GM19372 (cell line): ENCODE results near the gene SELPLG.
"Not testable (repeated sequence)": the region's sequence is repeated elsewhere in the genome, so short reads cannot be mapped to it uniquely, and the experiment has no call there.

Experiments used
- ATAC-seq: cut with Tn5 transposase; IDR thresholded peaks from one replicate; pipeline ENCODE4 v1.9.1; 2021; ENCODE audit warnings: mild to moderate bottlenecking, low read depth, moderate library complexity; ENCODE audit not compliant: unreplicated experiment

Gene SELPLG

GRCh38 chr12:108592033-108592909, 41.4 kb downstream of the SELPLG start:
- no peak for ATAC-seq

DNA sequence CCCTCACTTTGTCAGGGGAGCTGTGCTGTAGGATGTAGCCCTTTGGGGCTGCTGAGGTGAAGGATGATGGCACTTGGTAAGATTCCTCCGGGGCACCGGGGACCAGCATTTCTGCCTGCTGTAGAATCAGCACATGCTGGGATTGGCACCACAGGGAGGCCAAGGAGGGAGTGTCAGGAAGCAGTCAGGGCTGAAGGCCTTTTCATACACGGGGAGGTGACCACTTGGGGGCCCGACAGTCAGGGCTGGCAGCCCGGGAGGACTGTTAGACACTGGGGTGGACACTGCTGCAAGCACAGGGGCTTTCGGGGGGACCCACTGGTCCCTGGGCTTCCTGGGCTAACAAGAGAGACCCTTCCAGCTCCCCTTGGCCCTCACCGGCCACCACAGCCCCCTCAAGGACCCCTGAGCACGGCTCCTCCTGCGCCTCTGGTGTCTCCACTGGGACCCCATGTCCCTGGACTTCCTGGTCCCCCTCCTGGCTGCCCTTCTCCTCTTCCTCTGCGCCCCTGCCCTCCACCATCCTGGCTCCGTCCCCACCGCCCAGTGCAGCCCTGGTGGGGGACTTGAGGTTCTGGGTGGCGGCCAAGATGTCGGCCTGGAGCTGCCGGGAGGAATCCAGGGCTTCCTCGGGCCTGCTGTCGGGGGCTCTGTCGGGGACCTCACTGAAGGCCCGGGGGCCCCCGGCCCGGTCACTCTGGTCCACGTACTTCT, 42.3 kb downstream of the SELPLG start:
- ATAC-seq, result no peak

DNA sequence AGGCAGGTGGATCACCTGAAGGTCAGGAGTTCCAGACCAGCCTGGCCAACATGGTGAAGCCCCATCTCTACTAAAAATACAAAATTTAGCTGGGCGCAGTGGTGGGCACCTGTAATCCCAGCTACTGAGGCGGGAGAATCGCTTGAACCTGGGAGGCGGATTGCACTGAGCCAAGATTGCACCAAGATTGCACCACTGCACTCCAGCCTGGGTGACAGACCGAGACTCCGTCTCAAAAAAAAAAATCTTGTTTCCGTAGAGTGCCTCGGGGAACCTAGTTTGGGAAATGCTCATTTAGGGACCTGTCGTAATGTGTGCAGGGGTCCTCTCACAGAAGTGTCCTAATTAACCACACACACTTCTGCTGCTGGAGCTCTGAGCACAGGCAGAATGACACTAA, 43.2 kb downstream of the SELPLG start:
- ATAC-seq, result not testable (repeated sequence)

- ATAC-seq, result no peak
Observed at GRCh38 chr12:108589840-108590229, 43.9 kb downstream of the SELPLG start.

DNA sequence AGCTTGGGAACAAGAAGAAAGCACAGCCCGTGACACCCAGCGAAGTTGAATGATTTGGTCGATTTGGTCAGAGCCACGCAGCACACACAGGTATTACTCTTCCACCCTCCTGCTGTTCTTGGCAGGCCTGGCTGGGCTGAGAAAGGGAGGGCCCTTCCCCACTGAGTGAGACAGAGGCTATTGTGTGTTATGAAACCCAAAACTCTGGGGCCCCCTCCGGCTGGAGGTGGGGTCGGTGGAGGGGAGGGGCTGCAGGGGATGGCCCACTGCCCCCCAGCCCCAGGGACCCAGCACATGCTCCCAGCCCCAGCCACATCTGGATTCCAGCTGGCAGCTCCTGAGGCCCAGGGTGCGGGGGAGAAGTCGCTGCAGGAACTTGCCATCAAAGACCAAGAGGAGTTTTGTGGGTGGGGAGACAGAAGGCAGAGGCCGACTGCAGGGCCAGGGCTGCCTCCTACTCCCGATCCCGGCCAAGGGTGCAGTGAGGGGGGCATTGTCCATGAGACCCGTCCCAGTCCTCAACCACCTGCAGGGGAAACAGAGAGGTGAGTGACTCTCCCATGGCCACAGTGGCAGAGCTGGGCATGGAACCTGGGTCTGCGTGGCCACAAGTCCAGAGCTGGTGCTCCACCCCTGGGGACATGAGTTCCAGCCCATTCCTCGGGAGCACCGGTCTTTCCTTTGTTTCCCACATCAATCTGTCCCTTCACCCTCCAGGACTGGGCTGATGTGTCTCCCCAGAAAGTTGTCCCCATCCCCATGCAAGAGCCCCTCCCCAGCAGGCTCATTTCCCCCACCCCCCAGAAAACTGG, 44.5 kb downstream of the SELPLG start:
- no peak for ATAC-seq

DNA sequence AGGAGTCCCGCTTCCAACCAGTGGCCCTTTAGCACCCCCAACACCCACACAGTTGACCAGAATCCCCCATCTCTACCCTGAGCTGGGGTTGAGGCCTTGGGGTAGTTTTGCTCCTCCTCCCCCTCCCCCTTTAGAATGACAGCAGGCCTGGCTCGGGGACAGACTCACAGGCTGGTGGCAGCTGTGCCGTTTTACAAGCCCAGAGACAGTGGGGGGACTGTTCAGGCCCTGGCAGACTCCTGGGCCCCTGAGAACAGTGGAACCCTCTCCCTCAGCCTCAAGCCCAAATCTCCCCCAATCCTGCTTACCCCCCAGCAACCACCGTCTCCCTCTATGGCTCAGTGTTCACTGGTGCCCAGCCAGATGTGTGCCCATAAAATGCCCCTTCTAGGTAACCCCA, 45.9 kb downstream of the SELPLG start:
- ATAC-seq, result no peak

DNA sequence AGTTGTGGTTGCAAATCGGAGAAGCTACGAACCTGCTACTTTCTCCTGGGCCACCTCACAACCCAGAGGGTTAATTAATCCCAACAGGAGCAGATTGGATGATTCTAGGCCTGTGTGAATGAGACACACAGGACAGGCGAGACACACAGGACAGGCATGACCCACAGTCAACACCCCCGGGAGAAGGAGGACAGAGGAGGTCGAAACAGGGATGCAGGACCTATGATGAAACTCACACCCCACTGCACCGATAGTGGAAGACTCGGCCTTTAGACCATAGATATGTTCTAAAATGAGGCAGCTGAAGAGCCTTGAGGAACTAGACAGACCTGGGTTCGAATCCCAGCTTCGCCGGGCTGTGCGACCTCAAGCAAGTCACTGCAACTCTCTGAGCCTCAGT, 47.4 kb downstream of the SELPLG start:
- ATAC-seq, result no peak

GRCh38 chr12:108585864-108586263, 47.8 kb downstream of the SELPLG start:
- no peak for ATAC-seq

- ATAC-seq, result no peak
Observed at GRCh38 chr12:108584456-108585065, 49.1 kb downstream of the SELPLG start.

DNA sequence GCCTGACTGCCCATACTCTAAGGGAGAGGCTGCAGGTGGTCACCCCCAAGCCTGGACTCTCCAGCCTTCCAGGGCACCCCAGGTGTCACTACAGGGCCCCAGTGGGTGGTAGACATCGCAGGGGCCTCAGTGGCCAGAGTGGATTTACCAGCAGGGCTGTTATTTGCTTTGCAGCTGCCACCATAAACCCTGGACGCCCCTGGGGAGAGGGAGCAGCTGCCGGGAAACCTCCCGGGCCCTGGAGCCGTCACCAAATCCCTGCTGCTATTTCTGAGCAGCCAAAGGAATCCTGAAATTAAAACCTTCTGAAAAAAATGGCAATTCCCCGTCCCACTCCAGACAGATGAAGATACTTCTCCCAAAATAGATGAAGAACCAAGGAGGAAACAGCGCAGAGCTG, 49.7 kb downstream of the SELPLG start:
- ATAC-seq, result no peak

GRCh38 chr12:108582978-108583770, 50.5 kb downstream of the SELPLG start:
- no peak for ATAC-seq

DNA sequence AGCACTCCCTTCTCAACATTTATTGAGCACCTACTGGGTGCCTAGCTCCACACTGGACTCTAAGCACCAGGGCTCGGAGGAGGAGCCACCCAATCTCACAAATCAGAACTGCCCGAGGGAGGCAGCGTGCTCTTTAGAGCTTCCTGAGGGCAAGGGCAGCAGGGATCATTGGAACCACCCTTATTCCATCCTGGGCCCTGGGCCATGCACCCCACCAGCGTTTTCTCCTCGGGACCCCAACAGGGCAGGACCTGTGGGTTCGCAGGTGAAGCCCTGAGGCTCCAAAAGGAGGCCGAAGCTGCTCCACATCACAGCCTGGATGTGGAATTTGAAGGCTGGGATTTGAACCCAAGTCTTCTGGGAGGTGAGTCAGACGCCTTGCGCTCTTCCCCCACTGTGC, 51.2 kb downstream of the SELPLG start:
- no peak for ATAC-seq

DNA sequence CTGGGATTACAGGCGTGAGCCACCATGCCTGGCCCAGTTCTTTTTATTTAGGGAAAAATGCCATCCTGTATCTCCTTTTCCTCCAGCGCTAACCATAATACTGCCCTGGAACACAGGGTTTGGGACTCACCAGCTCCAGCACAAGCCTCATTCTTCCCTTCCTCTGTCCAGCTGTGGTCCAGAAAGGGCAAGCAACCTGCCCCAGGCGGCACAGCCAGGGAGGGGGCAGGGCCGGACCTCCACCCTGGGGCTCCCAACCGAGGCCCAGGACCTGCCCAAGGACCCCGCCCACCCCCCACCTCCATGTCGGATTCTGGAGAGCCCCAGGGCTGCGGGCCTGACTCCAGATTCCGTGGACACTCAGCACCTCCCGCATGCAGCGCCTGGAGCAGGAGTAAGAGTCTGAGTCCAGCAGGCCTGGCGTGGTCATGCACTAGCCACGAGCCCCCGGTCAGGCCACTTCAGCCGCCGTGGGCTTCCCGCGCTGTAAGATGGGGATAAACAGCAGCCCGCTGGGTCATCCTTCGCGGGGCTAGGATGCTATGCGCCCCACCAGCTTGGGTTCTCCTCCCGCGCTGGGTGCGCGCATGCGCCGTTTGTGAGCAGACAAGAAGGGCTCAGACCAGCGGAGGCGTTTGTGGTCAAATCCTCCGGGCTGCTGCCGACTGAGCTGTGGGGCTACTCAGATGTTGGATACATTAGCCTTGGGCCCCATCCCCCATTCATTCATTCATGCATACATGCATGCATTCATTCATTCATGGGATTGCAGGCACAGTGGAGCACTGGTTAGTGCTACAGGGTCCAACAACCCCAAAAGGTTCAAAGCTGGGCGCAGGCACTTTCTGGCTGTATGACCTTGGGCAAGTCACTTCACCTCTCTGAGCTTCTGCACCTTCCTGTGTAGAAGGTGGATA, 52.1 kb downstream of the SELPLG start:
- ATAC-seq, result no peak

DNA sequence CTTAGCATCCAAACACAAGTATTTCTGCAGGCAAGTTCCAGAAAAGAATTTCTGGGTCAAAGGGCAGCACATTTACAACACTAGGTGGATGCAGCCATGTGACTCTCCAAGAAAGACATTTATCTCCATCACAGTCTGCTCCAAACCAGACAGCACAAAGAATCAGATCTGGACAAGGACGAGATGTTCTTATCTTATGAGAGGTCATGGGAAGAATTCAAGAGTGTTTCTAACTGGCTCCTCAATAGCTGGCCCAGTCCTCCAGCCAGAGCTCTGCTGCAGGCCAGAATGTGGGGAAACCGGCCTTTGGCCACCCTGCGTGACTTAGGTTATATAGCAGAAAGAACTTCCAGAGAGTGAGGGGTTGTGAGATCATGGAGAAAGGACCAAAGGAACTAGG, 53.2 kb downstream of the SELPLG start:
- ATAC-seq, result no peak

DNA sequence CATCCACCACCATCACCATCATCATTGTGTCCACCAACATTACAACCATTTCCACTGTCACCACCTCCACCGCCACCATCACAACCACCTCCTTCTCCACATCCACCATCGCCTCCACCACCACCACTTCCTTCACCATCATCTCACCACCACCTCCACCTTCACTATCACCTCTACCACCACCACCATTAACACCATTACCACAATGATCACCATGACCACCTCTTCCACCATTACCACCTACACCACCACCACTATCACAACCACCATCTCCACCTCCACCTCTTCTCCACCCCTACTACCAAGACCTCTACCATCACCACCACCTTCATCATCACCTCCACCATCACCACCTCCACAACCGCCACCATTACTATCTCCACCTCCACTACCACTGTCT, 54.9 kb downstream of the SELPLG start:
- no peak for ATAC-seq

GRCh38 chr12:108578264-108578663, 55.4 kb downstream of the SELPLG start:
- ATAC-seq, result no peak

DNA sequence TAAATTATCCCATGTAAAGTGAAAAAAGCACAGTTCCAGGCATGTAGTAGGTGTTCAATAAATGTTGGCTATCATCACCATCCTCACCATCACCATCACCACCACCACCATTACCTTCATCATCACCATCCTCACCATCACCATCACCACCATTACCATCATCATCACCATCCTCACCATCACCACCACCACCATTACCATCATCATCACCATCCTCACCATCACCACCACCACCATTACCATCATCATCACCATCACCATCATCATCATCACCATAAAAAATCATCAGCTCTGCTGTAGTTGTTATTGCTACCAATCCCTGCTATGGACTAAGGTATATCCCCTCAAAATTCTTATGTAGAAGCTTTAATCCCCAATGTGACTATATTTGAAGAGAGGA, 56.2 kb downstream of the SELPLG start:
- ATAC-seq, result no peak

DNA sequence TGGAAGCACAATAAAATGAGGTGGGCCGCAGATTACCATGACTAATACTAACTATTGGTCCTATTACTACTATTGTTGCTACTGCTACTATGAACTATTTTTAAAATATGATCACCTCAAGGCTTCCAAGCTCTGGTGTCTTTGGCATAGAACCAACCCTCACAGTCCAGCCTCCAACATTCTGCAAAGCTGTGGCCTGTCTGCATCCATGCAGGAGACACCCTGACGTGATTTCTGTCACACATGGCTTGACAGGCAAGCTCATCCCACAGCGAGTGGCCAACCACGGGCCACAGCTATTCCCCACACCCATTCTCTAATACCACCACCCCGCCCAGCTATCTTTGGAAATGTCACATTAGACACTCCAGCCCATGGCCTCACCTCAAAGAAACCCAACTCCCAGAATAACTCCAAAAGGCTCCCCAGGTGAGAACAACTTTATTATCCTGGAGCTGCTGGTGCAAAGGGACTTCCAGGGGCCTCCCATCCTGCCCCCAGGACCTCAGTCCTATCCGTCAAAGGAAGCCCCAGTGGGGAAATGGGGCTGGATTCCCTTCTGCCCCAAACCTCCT, 56.9 kb downstream of the SELPLG start:
- no peak for ATAC-seq
